Stimulated activated CD8-positive, alpha-beta memory T cell treated with anti-CD3 and anti-CD28 coated beads, Interleukin-12 subunit alpha, Interleukin-12 subunit beta, amount 100 ng/mL, for 1 hour (primary cell): ENCODE results near the gene ELF4.
A peak's percentile ranks its signal among the peaks of the same experiment; 100 is the strongest.
"Not testable (repeated sequence)": the region's sequence is repeated elsewhere in the genome, so short reads cannot be mapped to it uniquely, and the experiment has no call there.

Source experiments
- DNase-seq: peaks from one replicate; pipeline ENCODE4 v3.0.0-alpha.2; 2020; ENCODE audit warnings: low read depth

Gene ELF4

DNA sequence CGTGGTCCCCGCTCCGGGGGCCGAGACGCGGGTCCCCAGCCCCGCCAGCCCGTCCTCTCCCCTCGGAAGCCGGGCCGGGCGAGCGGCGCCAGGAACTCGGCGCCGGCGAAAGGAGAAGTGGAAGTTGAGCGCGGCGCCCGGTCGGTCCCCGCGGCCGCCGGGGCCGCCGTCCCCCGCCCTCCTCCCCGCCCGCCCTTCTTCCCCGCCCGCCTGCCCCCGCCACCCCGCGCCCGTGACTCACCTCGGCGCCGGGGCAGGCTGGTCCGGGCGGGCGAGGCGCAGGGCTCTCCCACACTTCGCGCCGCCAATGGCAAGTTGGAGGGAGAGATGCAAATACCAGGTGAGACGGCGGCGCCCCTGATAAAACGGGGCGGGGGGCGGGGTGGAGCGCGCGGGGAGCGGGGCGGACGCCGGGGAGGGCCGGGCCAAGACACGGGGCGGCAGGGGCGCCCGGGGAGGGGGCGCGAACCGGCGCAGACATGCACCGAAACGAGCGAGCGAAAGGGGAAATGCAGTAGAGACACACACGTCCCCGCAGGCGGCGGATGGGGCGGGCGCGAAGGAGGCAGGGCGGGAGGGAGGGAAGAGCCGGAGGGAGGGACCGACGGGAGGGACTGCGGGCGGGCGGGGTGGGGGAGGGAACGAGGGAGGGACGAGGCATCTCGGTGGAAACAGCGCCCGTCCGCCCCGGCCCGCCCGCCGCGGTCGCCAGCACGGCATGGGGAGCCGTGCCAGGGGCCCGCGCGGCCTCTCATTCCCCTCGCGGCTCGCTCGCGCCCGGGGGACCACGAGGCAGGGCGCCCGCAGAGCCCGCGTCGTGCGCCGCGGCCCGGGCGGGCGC is at the start of gene ELF4:
TSS of gene ELF4 (minus strand) at position 119 of the 841 bp plus-strand sequence. CDS start 29,167 bp downstream, outside the sequence.
- DNase-seq: peak; percentile 27

DNA sequence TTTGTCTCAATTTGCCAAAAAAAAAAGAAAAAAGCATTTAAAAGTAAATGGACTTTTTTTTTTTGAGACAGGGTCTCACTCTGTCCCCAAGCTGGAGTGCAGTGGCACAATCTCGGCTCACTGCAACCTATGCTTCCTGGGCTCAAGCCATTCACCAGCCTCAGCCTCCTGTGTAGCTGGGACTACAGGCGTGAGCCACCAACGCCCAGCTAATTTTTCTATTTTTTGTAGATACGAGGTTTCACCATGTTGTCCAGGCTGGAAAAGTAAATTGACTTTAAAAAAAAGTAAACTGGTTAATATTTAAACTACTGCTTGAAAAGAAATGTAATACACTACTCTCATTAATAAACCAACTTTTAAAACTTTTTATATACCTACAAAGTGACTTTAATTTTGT is 49.5 kb upstream of the ELF4 start:
- DNase-seq: no peak

DNA sequence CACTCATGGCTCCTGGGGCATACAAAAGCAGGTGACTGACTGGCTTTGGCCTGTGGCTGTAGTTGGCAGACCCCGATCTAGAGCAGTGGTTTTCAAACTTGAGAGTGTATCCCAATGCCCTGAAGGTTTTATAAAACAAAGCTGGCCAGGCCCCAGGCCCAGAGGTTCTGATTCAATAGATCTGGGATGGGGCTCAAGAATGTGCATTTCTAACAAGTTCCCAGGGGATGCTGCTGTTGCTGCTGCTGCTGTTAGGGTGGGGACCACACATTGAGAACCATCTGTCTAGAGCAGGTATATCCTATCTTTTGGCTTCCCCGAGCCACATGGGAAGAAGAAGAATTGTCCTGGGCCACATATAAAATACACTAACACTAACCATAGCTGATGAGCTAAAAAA is 48.0 kb upstream of the ELF4 start:
- DNase-seq: no peak

DNA sequence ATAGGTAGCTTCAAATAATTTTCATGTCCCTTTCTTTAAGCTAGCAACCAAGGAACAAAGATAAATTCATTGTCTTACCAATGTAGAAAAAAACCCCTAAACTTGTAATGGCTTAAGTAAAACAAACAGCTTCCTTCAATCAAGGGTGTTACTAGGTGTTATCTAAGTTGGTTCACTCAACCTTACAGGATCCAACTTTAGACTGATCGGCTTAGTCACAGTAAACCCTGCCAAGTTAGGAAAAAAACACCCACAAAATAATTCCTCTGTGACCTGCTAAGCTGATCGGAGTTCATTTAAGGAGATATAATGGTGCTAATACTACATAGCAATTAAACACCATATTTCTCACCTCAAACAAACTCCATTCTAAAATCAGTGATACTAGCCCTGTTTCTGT is 45.3 kb upstream of the ELF4 start:
- no peak for DNase-seq

DNA sequence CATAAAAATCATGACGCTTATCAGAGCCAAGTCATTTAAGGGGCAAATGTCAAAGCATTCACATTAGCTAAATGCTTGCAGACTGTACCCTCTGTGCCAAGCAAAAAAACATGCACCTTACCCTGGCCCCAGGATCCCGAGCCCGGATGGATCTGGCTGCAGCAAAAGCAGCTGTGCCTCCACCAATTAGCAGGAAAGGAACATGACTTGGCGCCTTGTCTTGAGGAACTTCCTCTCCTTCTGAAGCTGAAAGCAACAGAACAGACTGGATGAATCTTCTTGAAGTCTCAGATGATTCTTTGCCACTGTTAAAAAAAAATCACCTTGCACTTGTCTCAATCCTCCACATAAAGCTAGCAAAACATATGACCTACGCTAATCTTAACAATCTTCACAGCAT is 37.3 kb upstream of the ELF4 start:
- DNase-seq: no peak

DNA sequence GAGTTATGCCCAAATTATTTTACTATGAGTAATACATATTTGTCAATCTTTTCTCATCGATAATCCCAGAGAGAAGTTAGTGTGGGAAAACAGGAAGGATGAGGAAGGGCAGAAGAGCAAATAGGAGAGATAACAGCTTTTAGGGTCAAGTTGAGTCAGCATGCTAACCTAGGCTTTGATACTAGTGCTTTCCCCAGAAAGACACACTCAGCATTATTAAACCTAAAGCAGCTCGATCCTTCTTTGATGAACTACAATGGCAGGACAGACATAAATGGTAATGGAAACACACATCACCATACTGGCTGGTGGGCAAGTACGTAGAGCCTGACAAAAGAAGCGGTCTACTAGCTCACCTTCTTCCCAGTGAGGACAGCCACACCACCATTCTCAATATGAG is 34.8 kb upstream of the ELF4 start:
- no peak for DNase-seq

DNA sequence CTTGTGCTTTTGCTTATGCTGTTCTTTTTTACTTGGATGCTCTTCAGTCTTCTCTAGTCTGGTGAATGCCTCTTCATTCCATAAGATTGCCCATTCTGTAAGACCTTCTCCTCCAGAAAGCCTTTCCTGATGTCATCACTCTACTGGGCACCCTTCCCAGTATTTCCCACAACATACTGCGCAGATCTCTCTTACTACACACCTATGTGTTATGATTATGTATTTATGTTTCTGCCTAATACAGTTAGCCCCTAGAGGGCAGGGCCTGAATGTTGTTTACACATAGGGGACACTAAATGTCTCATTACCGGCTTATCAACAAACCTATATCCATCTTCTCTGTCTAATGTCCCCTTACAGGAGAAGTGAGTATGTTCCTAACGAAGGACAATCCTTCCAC is 34.2 kb upstream of the ELF4 start:
- no peak for DNase-seq

DNA sequence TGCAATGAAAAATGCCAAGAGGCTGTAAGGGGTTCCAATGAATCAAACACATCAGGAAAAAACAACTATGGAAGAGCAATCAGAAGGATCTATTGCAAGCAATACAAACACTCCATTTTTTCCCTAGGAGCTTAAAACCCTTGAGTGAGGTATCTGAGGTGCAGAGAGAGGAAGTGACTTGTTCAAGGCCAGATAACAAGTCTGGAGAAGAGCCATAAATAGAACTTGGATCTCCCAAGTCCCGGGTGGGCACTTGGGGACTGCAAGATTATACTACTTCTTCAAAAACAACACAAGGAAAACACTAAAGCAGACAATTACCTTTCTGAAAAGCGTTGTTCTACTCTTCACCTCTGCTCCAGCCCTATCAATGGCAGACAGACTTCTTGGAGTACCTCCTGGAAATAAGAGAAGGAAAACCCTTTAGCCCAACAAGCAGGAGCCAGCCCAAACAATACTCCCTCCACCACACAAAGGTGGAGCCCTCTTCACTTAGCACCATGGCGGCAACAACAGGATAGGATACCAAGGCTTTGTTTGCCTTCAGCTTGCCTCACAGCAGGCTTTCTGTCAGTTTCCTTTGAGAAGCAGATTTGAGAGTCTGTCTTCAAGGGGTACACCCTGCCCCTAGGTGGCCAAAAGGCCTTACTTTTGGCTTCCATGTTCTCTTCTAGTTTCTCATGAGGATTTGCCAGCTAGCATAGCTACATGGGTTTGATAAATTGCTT is 29.3 kb upstream of the ELF4 start:
- no peak for DNase-seq

DNA sequence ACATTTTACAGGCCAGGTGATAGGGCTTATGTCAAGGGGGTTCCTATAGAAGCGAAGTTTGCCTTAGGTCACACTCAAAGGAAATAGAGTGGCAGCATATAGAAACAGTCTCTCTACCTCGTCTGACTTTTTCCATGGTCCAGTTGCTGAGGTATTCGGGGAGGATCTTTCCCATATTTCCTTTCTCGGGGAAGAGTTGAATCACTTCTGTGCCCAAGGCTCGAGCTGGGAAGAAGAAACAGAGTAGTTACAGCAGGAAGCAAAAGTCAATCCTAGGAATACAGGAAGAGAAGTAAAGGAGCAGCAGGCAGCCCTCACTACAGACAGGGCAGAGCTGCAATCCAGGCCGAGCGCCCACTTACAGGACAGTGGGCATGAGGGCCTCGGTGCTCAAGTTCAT is 26.7 kb upstream of the ELF4 start:
- DNase-seq: no peak

DNA sequence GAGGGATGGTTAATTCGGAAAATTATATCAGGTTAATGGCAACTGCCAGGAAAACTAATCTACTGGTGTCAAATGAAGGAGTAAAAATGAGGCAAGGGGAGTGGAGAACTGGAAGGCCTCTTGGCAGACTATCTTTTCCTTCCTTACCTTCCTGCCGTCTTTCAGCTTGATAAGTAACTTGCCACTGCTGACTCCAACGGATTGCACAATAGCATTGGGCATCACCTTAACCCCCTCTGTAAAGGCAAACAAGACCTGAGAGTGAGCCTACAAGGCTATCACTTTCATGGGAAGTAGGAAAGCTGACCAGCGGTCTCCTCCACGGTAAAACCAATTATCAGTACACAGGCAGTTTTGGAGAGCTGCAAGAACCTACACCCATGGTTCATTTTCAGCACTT is 26.2 kb upstream of the ELF4 start:
- DNase-seq: no peak

DNA sequence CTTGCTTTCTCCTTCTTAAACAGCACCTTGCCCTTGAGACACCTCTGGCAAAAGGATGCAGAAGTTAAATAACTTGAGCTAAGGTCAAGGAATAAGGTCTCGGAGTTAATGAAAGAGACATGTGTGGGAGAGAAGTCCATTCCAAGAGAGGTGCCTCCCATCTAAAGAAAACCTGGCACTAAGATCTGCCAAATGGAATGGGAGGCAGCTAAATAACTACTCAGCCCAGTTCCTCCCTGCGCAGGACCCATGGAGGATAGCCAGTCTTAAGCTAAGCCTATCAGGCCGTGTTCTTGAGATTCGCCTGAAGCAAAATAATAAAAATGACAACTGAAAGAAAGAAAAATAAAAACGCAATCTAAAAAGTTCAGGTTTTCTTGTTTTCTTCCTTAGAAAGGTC is 20.7 kb upstream of the ELF4 start:
- no peak for DNase-seq

DNA sequence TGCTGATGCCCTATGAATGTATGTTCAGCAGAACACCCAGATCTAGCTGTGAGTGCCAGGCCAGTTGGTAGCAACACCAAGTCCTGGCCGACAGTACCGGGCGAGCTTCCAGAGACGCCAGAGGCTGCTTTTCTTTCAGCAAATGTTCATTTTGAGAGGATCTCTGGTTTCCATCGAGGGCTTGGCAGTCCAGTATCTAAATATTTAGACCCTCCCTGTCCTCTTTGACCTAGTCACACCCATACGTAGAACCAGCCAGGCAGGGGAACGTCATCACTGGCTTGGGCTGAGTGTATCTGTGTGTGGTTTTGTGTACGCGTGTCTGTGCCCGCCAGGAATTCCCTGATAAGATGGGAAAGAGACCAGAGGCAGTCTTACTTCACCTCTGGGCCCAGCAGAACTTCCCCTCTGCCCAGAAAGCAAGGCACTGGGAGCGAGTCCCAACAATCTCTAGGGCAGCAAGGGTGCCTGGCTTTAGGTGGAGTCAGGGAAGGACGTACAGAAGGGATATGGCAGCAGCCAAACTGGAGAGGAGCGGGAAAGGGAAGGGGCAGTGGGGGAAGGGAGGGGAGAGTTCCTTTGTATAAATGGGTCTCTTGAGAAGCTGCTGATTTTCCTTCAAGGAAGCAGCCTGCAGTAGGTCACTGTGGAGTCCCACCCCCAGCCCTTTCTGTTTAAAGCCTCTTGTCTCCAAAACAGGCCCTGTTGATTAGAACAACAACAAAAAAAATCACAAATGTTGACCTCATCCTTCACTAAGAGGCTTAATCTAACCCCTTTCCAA is 15.0 kb upstream of the ELF4 start:
- DNase-seq: no peak

DNA sequence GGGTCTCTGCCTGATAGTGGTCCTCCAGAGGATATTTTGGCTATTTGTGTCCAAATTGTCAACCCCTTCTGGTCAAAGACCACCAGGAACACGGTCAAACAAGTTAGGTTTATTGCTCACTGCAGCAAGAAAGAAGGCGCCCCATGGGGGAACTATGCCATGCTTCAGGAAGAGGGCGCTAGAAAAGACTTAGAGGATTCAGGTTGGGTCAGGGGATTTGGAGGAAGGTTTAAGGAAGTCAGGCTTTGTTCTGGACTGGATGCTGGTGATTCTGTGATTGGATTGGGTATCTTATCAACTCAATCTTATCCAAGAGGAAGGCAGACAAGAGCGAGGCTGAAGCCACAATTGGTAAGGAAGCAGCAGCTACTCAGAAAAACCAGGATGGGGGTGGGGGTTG is 14.3 kb upstream of the ELF4 start:
- DNase-seq: no peak

DNA sequence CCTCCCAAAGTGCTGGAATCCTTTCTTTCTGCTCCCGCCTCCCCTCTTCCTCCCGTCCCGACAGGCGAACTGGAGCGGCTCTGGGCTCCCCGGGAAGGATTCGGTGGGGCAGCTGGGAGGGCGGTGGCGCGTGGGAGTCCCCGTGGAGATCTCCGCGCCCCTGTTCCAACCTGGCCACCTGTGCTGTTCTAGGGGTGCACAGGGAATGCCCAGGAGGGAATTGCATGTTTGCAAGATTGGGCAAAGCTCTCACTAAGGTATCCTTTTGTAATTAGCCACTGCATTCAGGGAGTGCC is 11.2 kb upstream of the ELF4 start:
- DNase-seq: no peak

DNA sequence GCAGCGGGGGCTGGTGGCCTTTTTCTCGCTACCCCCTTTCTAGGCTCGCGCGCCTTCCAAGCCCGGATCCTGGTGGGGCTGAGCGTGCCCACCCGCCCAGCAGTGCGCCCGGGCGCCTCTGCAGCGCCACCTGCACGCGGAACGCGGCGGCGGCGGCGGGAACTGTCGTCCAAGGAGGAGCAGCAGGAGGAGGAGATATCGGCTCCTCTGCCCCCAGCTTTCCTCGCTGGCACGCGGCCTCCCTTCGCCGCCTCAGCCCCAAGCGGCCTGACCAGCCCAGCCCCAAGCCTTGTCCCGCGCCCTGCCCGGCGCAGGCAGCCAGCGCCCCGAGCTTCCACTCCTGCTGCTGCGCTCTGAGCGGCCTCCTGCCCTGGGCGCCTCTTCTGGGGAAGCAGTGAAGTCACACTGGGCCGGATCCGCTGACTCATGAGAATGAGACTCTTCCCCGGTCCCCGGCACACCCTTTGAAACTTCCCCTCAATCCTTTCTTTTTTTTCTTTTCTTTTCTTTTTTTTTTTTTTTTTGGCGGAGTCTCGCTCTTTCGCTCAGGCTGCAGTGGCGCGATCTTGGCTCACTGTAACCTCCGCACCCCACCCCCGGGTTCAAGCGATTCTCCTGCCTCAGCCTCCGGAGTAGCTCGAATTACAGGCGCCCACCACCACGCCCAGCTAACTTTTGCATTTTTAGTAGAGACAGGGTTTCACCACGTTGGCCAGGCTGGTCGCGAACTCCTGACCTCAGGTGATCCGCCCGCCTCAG is 10.6 kb upstream of the ELF4 start:
- peak; percentile 41 for DNase-seq

DNA sequence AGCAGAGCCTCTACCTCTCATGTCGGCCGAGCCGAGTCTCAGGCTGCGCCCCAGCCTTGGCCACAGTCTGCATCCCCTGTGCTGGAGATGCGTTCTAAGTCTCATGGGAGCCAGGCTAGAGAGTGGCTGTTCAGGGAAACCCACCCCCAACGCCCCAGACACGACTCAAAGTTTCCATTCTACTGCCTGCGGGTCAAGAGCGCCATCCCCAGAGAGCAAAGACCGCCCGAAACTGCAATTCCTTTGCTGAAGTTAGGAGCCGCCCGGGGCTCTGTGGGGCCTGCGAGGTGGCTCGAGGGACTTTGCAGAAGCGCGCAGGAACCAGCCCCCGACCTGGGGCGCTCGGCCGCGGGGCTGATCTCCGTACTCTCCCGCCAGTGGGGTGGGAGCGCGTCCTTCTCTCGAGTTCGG is 10.0 kb upstream of the ELF4 start:
- DNase-seq: no peak

DNA sequence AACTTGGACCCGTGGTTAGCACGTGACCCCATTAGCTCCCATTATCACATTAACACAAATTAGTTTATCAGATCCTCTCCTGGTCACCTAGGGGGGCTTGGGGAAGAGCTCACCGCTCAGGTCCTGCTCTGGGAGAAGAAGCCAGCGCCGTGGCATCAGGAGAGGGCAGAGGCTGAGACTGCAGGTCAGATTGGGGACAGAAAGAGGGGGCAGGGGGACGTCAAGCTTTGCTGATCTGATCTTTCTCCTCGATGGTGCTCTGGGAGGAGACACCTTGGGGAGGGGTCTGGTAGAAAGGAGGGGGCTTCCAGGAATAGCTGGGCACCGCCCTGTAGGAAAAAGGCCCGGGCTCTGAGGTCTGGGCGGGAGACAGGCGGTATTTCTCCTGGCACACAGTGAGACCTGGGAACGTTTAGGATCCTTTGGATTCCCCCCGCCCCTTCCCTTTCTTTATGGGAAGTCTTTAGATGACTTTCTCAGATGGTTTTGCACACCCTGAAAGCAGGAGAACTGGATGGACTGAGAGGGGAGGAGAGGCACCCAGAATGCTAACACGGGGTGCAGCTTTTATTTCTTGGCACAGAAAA is 9.1 kb upstream of the ELF4 start:
- no peak for DNase-seq

DNA sequence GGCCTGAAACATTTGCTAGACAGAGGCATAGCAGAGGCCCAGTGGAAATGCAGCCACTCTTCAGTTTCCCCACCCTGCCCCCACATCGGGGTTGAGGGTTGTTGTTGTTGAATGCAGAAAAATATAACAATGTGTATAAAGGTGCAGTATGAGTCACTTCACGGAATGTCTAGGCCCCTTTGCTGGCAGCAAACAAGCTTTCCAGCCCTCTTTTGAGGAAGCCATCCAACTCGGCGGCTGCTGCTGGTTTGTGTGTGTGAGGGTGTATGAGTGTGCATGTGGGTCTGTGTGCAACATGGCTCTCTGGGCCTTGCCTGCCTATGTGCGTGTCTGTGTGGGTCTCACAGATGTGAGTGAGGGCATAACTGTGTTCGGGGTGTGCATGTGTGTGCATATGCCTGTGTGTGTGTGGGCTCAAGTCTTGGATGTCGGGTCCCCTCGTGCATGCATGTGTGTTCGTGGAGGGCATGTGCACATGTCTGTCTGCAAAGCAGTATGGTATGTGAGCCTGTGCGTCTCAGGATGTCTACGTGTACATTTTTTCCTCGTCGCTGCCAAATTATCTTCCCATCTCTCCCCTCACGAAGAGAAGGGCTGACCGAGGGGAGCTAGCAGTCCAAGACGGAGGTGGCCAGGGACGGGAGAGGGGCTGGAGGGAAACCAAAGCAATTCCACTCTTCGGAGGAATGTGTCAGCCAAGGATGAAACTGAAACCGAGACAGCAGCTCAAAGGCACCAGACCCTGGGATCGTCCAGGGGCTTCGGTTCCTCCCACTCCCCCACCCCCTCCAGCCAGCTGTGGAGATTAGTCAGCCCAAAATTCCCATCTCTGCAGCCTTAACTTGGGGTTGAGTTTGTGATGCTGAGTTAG is 8.4 kb upstream of the ELF4 start:
- DNase-seq: no peak

DNA sequence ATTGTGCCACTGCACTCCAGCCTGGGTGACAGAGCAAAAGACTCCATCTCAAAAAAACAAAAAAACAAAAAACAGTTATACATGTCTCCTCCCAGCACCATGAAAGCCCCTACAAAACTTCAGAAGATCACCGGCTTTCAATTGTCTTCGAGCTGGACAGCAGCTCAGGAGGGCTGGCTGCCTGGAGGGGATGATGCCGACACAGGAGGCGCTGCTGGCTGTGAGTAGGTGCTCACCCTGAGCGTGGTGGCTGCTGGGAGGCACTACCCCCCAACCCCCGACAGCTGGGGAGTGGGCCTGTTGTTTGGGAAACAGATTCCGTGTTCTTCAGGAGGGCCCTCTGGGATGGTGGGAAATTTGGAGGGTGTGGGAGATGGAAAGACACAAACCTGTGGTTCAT is 6.9 kb upstream of the ELF4 start:
- no peak for DNase-seq

DNA sequence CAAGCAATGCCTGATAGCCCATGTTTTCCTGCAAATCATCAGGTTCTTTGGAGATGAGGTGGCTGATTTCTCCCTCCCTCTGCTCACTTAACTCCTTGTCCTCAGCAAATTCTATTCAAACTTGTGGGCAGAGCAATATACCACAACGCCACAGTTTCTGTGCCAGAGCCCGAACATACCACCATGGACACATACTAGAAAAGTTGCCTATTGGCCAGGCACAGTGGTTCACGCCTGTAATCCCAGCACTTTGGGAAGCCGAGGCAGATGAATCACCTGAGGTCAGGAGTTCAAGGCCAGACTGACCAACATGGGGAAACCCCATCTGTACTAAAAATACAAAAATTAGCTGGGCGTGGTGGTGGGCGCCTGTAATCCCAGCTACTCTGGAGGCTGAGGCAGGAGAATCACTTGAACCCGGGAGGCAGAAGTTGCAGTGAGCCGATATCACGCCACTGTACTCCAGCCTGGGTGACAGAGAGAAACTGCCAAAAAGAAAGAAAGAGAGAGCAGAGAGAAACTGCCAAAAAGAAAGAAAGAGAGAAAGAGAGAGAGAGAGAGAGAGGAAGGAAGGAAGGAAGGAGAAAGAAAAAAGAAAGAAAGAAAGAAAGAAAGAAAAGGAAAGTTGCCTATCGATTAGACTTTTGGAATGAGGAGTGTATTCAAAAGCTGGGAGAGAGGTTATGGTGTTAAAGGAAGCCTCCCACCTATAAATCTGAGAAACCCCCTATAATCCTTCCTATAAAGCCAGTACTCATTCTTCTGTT is 5.0 kb upstream of the ELF4 start:
- not testable (repeated sequence) for DNase-seq
